ENCODE measurements around the gene RSPH6A.
A peak's percentile ranks its signal among the peaks of the same experiment; 100 is the strongest.

Gene RSPH6A

GRCh38 chr19:45789035-45789786 lies 25.9 kb downstream of the RSPH6A start:
- TF ChIP-seq, protein P1, sequence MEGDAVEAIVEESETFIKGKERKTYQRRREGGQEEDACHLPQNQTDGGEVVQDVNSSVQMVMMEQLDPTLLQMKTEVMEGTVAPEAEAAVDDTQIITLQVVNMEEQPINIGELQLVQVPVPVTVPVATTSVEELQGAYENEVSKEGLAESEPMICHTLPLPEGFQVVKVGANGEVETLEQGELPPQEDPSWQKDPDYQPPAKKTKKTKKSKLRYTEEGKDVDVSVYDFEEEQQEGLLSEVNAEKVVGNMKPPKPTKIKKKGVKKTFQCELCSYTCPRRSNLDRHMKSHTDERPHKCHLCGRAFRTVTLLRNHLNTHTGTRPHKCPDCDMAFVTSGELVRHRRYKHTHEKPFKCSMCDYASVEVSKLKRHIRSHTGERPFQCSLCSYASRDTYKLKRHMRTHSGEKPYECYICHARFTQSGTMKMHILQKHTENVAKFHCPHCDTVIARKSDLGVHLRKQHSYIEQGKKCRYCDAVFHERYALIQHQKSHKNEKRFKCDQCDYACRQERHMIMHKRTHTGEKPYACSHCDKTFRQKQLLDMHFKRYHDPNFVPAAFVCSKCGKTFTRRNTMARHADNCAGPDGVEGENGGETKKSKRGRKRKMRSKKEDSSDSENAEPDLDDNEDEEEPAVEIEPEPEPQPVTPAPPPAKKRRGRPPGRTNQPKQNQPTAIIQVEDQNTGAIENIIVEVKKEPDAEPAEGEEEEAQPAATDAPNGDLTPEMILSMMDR (IDR thresholded peaks at IDR 0.05; ENCODE audit: low read depth, low read length): no peak
- no peak for DNase-seq (ENCODE audit: extremely low read depth, low read depth)

DNA sequence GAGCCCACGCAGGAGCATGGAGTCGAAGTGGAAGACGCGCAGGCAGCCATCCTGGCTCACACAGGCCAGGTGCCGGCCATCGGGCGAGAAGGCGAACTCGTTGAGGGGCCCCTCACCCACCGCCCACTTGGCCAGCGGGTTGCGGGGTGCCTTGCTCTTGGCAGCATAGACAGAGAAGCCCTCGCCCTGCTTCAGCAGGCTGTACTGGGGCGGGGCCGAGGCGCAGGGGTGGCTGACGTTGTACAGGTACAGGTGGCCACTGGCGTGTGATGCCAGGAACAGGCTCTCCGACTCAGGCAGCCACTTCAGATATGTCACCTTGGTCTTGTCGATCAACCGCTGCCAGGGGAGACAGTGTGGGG lies 28.6 kb downstream of the RSPH6A start:
- TF ChIP-seq, protein P1 (IDR thresholded peaks at IDR 0.05; ENCODE audit: low read depth, low read length): no peak
- no peak for DNase-seq (ENCODE audit: extremely low read depth, low read depth)

DNA sequence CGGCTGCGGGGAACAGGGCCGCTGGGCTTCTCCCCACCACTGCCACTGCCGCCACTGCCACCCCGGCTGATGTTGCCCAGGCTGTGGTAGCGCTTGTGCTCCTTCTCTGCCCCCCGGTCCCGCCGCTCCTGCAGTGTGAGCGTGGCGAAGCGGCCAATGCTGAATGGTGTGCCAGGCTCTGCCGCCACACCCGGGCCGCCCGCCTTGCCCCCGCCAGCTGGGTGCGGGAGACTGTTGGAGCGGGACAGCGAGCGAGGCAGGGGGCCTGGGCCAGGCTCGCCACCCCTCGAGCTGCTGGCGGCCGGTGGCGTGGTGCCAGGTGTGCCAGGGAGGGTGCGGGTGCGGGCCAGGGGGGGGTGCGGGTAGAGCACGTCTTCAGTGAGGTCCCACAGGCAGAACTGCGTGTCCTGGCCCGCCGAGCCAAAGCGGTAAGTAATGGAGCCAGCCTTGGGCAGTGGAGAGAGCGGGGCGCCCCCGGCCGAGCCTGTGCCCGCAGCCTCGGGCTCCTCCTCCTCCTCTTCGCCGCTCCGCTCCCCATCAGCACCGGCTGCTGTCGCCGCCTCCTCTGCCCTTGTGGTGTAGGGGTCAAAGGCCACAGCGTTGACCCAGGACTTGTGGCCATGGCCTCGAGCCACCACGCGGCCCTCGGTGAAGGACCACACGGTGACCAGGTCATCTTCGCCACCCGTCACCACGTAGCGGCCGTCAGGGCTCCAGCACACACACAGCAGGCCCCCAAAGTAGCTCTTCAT lies 29.2 kb downstream of the RSPH6A start:
- DNase-seq (ENCODE audit: extremely low read depth, low read depth): no peak
- TF ChIP-seq, protein P1 (IDR thresholded peaks at IDR 0.05; ENCODE audit: low read depth, low read length): no peak

DNA sequence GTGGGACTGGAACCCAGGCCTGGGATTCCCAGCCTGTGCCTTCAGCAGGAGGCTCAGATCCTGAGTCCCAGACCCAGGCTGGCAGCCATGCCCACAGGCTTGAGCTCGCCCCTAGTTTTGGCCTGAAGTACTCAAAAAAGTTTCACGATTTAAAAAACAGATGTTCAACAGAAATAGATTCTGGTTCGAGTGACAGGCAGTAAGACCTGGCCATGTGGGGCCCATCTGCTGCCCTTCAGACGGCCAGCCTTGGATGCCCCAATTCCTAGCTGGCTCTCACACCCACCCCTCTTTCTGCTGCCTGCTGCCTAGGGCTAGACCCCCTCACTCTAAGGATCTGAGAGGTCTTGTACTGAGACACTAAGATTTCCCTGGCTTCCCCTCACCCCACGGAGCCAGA lies 30.0 kb downstream of the RSPH6A start:
- DNase-seq (ENCODE audit: extremely low read depth, low read depth): no peak
- TF ChIP-seq, protein P1 (IDR thresholded peaks at IDR 0.05; ENCODE audit: low read depth, low read length): no peak

DNA sequence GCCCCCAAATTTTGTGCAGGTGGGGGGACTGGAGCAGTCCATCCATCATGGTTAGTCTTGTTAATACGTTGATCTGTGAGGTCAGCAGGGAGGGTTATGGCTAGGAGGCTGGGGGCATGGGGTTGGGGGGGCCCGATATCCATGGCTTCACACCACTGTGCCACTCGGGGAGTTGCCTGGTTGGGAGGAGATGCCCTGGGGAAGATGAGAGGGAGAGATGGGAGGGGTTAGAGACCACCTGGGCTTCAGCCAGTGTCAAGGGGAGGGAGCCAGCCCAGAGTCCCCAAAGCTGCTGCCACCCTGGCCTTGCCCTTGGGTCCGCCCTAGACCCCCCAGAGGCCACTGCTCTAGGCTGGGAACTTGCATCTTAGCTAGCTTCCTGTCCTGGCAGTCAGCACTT lies 31.0 kb downstream of the RSPH6A start:
- TF ChIP-seq, protein P1 (IDR thresholded peaks at IDR 0.05; ENCODE audit: low read depth, low read length): no peak
- DNase-seq (ENCODE audit: extremely low read depth, low read depth): no peak

DNA sequence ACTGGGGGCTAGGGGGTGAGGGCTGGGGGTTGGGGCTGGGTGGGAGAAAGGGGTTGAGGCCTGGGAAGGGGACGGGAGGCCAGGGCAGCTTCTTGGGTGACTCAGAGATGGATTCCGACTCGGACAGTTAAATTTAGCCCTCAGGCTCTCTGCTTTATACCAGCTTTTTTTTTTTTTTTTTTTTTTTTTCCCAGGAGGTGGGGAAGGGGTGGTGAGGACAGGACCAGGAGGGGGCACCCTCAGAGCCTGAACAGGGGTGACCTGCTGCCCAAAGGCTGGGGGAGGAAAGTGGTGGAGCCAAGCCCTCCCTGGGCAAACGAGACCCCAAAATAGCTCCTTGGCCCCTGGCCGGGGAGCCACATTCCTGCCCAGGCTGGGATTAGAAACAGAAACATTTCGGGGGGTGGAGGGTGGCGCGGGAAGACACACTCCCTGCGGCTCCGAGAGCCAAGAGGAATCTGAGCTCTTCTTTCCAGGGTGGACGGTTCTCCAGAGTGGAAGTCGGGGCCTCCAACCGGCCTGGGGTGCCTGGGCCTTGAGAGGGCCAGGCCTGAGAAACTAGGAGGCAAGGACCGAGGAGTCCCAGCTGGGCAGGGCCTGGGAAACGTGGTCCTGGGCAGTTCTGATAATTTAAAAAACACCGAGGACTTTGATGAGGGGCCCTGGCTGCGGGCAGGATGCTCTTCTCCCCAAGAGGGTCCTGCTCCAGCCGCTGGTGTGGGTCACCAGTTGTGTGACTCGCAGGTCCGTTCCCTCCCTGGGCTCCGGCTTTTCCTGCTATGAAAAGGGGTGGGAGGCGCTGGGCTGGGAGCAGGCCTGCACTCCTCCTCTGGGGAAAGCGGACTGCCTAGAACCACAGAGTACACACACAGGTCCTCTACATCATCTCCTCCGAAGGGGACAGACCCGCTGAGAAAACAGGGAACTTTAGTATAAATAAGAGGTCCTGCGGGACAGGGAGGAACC lies 32.0 kb downstream of the RSPH6A start:
- DNase-seq (ENCODE audit: extremely low read depth, low read depth): no peak

More for the DNA sequence above, 32.0 kb downstream of the RSPH6A start:
- TF ChIP-seq, protein P1 (IDR thresholded peaks at IDR 0.05; ENCODE audit: low read depth, low read length): peak; percentile 8
